GM19043 (cell line): Measurements from ENCODE around the gene MMEL1.
"Not testable (repeated sequence)": the region's sequence is repeated elsewhere in the genome, so short reads cannot be mapped to it uniquely, and the experiment has no call there.

Source experiments
- ATAC-seq: cut with Tn5 transposase; IDR thresholded peaks from one replicate; pipeline ENCODE4 v1.9.1; 2021; ENCODE audit warnings: low read depth; ENCODE audit not compliant: unreplicated experiment

Gene MMEL1, protein sequence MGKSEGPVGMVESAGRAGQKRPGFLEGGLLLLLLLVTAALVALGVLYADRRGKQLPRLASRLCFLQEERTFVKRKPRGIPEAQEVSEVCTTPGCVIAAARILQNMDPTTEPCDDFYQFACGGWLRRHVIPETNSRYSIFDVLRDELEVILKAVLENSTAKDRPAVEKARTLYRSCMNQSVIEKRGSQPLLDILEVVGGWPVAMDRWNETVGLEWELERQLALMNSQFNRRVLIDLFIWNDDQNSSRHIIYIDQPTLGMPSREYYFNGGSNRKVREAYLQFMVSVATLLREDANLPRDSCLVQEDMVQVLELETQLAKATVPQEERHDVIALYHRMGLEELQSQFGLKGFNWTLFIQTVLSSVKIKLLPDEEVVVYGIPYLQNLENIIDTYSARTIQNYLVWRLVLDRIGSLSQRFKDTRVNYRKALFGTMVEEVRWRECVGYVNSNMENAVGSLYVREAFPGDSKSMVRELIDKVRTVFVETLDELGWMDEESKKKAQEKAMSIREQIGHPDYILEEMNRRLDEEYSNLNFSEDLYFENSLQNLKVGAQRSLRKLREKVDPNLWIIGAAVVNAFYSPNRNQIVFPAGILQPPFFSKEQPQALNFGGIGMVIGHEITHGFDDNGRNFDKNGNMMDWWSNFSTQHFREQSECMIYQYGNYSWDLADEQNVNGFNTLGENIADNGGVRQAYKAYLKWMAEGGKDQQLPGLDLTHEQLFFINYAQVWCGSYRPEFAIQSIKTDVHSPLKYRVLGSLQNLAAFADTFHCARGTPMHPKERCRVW

DNA sequence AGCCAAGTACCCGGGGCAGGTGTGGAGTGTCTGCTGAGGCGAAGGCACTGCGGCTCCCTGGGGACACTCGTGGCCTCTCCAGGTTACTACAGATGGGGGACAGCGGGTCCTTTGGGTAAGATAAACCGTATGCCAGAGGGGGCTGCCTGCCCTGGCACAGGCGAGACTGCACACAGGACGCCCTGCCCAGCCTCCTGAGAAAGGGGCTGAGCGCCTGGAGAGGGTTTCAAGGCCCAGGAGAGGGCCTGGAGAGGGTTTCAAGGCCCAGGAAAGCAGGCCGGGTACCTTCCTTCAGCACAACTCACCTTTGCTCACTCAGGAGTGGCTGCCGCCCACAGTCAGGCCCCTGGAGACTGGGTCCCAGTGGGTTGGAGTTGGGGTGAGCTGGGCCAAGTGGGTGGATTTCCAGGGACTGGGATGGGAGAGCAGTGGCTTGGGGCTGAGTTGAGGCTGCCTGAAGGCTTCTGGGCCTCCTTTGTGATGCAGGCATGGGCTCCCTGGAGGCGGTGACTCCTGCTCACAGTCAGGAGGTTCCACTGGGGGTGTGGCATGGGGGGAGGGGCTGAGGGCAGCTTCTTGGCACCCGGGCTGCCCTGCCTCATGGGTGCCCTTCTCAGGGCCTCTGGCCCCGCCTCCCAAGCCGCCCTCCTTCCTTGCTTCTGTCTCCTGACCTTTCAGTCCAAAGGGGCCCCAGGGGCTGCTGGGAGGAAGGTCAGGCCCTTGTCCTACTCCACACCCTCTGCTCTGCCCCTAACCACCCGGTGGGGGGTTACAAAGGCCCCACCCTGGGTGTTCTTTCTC lies at the start of gene MMEL1:
Gene MMEL1, minus strand, starts transcription at position 456 of the 801 bp plus-strand sequence. CDS start 3,532 bp downstream, outside the sequence.
- no peak for ATAC-seq

GRCh38 chr1:2676726-2677125 lies 43.9 kb upstream of the MMEL1 start:
- ATAC-seq, result not testable (repeated sequence)

DNA sequence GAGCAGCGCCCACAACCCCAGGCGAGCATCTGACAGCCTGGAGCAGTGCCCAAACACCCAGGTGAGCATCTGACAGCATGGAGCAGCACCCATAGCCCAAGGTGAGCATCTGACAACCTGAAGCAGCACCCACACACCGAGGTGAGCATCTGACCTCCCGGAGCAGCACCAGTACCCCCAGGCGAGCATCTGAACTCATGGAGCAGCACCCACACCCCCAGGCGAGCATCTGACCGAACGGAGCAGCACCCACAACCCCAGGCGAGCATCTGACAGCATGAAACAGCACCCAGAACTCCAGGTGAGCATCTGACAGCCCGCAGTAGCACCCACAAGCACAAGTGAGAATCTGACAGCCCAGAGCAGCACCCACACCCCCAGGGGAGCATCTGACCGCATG lies 38.8 kb upstream of the MMEL1 start:
- ATAC-seq, result not testable (repeated sequence)

GRCh38 chr1:2659806-2660205 lies 27.0 kb upstream of the MMEL1 start:
- not testable (repeated sequence) for ATAC-seq

- not testable (repeated sequence) for ATAC-seq
Observed at GRCh38 chr1:2657909-2658308, 25.1 kb upstream of the MMEL1 start.

- ATAC-seq, result not testable (repeated sequence)
Observed at GRCh38 chr1:2657124-2657523, 24.3 kb upstream of the MMEL1 start.

GRCh38 chr1:2655598-2656434 lies 23.0 kb upstream of the MMEL1 start:
- ATAC-seq, result not testable (repeated sequence)

- not testable (repeated sequence) for ATAC-seq
Observed at GRCh38 chr1:2654443-2654948, 21.7 kb upstream of the MMEL1 start.

GRCh38 chr1:2653741-2654442 lies 21.1 kb upstream of the MMEL1 start:
- not testable (repeated sequence) for ATAC-seq

DNA sequence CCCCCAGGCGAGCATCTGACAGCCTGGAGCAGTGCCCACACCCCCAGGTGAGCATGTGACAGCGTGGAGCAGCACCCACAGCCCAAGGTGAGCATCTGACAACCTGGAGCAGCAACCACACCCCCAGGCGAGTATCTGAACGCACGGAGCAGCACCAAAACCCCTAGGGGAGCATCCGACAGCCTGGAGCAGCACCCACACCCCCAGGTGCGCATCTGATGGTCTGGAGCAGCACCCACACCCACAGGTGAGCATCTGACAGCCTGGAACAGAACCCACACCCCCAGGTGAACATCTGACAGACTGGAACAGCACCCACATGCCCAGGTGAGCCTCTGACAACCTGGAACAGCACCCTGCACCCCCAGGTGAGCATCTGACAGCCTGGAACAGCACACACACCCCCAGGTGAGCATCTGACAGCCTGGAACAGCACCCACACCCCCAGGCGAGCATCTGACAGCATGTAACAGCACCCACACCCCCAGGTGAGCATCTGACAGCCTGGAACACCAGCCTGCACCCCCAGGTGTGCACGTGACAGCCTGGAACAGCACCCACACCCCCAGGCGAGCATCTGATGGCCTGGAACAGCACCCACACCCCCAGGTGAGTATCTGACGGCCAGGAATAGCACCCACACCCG lies 20.2 kb upstream of the MMEL1 start:
- ATAC-seq, result not testable (repeated sequence)

DNA sequence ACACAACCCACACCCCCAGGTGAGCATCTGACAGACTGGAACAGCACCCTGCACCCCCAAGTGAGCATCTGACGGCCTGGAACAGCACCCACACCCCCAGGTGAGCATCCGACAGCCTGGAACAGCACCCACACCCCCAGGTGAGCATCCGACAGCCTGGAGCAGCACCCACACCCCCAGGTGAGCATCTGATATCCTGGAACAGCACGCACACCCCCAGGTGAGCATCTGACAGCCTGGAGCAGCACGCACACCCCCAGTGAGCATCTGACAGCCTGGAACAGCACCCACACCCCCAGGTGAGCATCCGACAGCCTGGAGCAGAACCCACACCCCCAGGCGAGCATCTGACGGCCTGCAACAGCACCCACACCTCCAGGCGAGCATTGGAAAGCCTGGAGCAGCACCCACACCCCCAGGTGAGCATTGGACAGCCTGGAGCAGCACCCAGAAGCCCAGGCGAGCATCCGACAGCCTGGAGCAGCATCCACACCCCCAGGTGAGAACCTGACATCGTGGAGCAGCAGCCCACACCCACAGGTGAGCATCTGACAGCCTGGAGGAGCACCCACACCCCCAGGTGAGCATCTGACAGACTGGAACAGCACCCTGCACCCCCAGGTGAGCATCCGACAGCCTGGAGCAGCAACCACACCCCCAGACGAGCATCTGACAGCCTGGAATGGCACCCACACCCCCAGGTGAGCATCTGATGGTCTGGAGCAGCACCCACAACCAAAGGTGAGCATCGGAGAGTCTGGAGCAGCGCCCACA lies 19.5 kb upstream of the MMEL1 start:
- not testable (repeated sequence) for ATAC-seq

DNA sequence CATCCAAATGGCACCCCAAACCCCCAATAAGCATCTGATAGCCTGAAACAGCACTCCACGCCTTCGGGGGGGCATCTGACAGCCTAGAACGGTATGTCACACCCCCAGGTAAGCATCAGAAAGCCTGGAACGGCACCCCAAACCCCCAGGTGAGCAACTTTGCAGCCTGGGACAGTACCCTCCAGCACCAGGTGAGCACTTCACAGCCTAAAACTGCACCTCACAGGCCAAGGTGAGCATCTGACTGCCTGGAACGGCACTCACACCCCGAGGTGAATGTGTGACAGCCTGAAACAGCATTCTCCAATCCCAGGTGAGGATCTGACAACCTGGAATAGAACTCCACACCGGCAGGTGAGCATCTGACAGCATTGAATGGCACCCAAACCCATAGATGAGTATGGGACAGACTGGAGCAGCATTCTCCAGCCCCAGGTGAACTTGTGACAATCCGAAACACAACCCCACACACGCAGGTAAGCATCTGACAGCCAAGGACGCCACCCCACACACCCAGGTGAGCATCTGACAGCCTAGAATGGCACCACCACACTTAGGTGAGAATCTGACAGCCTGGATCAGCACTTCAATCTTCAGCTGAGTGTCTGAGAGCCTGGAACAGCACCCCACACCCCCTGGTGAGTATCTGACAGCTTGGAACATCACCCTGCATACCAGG lies 18.3 kb upstream of the MMEL1 start:
- ATAC-seq, result no peak

GRCh38 chr1:2646837-2647236 lies 14.0 kb upstream of the MMEL1 start:
- ATAC-seq, result no peak

GRCh38 chr1:2645776-2646175 lies 13.0 kb upstream of the MMEL1 start:
- ATAC-seq, result no peak

- no peak for ATAC-seq
Observed at GRCh38 chr1:2645143-2645542, 12.3 kb upstream of the MMEL1 start.

GRCh38 chr1:2644591-2645101 lies 11.8 kb upstream of the MMEL1 start:
- no peak for ATAC-seq

GRCh38 chr1:2644171-2644570 lies 11.4 kb upstream of the MMEL1 start:
- ATAC-seq, result no peak
